GM12875 (cell line): Measurements from ENCODE around the gene KRTAP10-7.
"Not testable (repeated sequence)": the region's sequence is repeated elsewhere in the genome, so short reads cannot be mapped to it uniquely, and the experiment has no call there.

ENCODE experiments used
- H3K4me3 ChIP-seq: one replicate; pipeline ENCODE4 v1.5.1; 2011; ENCODE audit warnings: low read depth, low read length, control low read depth
- CTCF ChIP-seq: IDR thresholded peaks from 2 replicates; pipeline ENCODE4 v1.5.1; 2011; ENCODE audit warnings: low read depth, mild to moderate bottlenecking, control low read depth, inconsistent platforms, low read length, moderate library complexity, borderline replicate concordance; ENCODE audit not compliant: insufficient read depth

The KRTAP10-7 gene

GRCh38 chr21:44600118-44600978 lies at the start of gene KRTAP10-7:
TSS of gene KRTAP10-7 (plus strand) at chr21:44600597. CDS start at chr21:44600622, 25 bp downstream.
- not testable (repeated sequence) for H3K4me3 ChIP-seq

- TF ChIP-seq CTCF = no peak
- no peak overlapping the region for H3K4me3 ChIP-seq
Observed at GRCh38 chr21:44550807-44551206, 49.6 kb upstream of the KRTAP10-7 start.

GRCh38 chr21:44551340-44551961 lies 48.9 kb upstream of the KRTAP10-7 start, which contains the start of gene KRTAP10-2:
TSS of gene KRTAP10-2 (minus strand) at chr21:44551505. CDS start at chr21:44551458, 47 bp downstream.
- no peak within 1 kb of the TSS for H3K4me3 ChIP-seq
- no peak for TF ChIP-seq CTCF

GRCh38 chr21:44552136-44552535 lies 48.3 kb upstream of the KRTAP10-7 start:
- TF ChIP-seq CTCF = no peak

GRCh38 chr21:44552681-44553080 lies 47.7 kb upstream of the KRTAP10-7 start:
- no peak overlapping the region for H3K4me3 ChIP-seq
- no peak for TF ChIP-seq CTCF

More at GRCh38 chr21:44552136-44552535, 48.3 kb upstream of the KRTAP10-7 start:
- H3K4me3 ChIP-seq = no peak overlapping the region

- no peak overlapping the region for H3K4me3 ChIP-seq
- TF ChIP-seq CTCF = no peak
Observed at GRCh38 chr21:44555200-44555875, 45.1 kb upstream of the KRTAP10-7 start.

- TF ChIP-seq CTCF = no peak
- no peak overlapping the region for H3K4me3 ChIP-seq
Observed at GRCh38 chr21:44556879-44557278, 43.5 kb upstream of the KRTAP10-7 start.
